Bronchial epithelial cell (primary cell): ENCODE data around the gene ZDHHC24. TPM values are rescaled to one million over a fixed set of nuclear protein-coding genes. Genes with fewer than 3 reads are reported as not detected.

ENCODE experiments used
- DNase-seq: peaks from one replicate; pipeline ENCODE4 v3.0.0-alpha.2; 2010; ENCODE audit warnings: low read depth
- FAIRE-seq: peaks from 2 replicates; lab custom pipeline; 2011; peaks lifted over from hg19 to GRCh38; lab: Jason Lieb, UNC
- H3K27me3 ChIP-seq: 2 replicates; pipeline ENCODE4 v1.5.1; 2011; ENCODE audit warnings: low read length; ENCODE audit not compliant: control insufficient read depth, insufficient read depth
- H3K36me3 ChIP-seq: 2 replicates; pipeline ENCODE4 v1.5.1; 2011; ENCODE audit warnings: low read length; ENCODE audit not compliant: control insufficient read depth, insufficient read depth
- H3K4me3 ChIP-seq: 2 replicates; pipeline ENCODE4 v1.5.1; 2011; ENCODE audit warnings: mild to moderate bottlenecking, low read depth, low read length, control low read depth
- CTCF ChIP-seq: IDR thresholded peaks from 2 replicates; pipeline ENCODE4 v1.5.1; 2011; ENCODE audit warnings: mild to moderate bottlenecking, moderate library complexity, low read length, control low read depth, inconsistent platforms; ENCODE audit not compliant: insufficient read depth, severe bottlenecking
- total RNA-seq: library from RNA; depleted of rRNA; stranded (reverse); fragments of >200 nt; gene quantifications from 2 replicates; pipeline ENCODE4 v1.2.1, GENCODE V29; 2014

Gene ZDHHC24
- total RNA-seq: 8.4 and 9.7 TPM in 2 replicates

- FAIRE-seq: peak; percentile 23
- no peak for TF ChIP-seq CTCF
- peak; percentile 90 for DNase-seq
- Histone ChIP-seq H3K27me3 (peaks cover 5% of the 10 kb centered on the region), H3K4me3 (peak within 1 kb of the TSS; percentile 87), H3K36me3 (peaks cover 15% of the 10 kb centered on the region)
These were observed at the start of gene ZDHHC24 for GRCh38 chr11:66545701-66546367. Gene ZDHHC24 (minus strand): TSS chr11:66546048. CDS start chr11:66546003, 45 bp downstream.

GRCh38 chr11:66595245-66595904, 49.5 kb upstream of the ZDHHC24 start:
- no peak for FAIRE-seq
- TF ChIP-seq CTCF: no peak

GRCh38 chr11:66593650-66594049, 47.8 kb upstream of the ZDHHC24 start:
- no peak for DNase-seq
- no peaks in the 10 kb centered on the region for H3K27me3 ChIP-seq
- no peaks in the 10 kb centered on the region for H3K36me3 ChIP-seq
- peak overlapping the region; percentile 53 for H3K4me3 ChIP-seq
- no peak for TF ChIP-seq CTCF
- FAIRE-seq: no peak

More at GRCh38 chr11:66595245-66595904, 49.5 kb upstream of the ZDHHC24 start:
- H3K27me3 ChIP-seq: no peaks in the 10 kb centered on the region
- no peak overlapping the region for H3K4me3 ChIP-seq
- peaks cover 7% of the 10 kb centered on the region for H3K36me3 ChIP-seq
- no peak for DNase-seq

GRCh38 chr11:66593303-66593635, 47.4 kb upstream of the ZDHHC24 start:
- DNase-seq: no peak
- Histone ChIP-seq H3K4me3 (peak overlapping the region; percentile 53), H3K36me3 (no peaks in the 10 kb centered on the region), H3K27me3 (no peaks in the 10 kb centered on the region)
- TF ChIP-seq CTCF: no peak
- no peak for FAIRE-seq

- Histone ChIP-seq H3K4me3 (peak within 1 kb of the TSS; percentile 53), H3K27me3 (no peaks in the 10 kb centered on the region), H3K36me3 (no peaks in the 10 kb centered on the region)
- FAIRE-seq (no peak), DNase-seq (peak; percentile 88)
- TF ChIP-seq CTCF: peak; percentile 81
These were observed 46.8 kb upstream of the ZDHHC24 start, which contains the start of the genes CCDC87 and CCS for GRCh38 chr11:66592457-66593302. Gene CCDC87 (minus strand): TSS chr11:66593063. CDS start chr11:66593015, 48 bp downstream. Gene CCS (plus strand): TSS chr11:66593185. CDS start chr11:66593262, 77 bp downstream.
